HL-60 (cell line): Measurements from ENCODE around the gene AGAP1.

Experiments
- DNase-seq, 2 experiments: peaks; one replicate each; pipeline ENCODE4 v3.0.0-alpha.2; 2010 to 2020; ENCODE audit warnings: low read depth in 1 of 2, low spot score in 1 of 2
- H3K27ac ChIP-seq: fragments of 250-450 bp; sonication (Bioruptor Pico); replicated peaks from 2 replicates; pipeline ENCODE4 v1.5.1; 2020; ENCODE audit warnings: mild to moderate bottlenecking, moderate library complexity
- H3K27me3 ChIP-seq: fragments of 250-450 bp; sonication (Bioruptor Pico); 2 replicates; pipeline ENCODE4 v1.5.1; 2021; ENCODE audit warnings: mild to moderate bottlenecking, moderate library complexity; ENCODE audit not compliant: insufficient read depth, poor library complexity, severe bottlenecking
- H3K4me3 ChIP-seq: replicated peaks from 2 replicates; pipeline ENCODE4 v1.5.1; 2011; ENCODE audit warnings: mild to moderate bottlenecking, control low read depth, low read length; ENCODE audit not compliant: insufficient read depth
- CTCF ChIP-seq: IDR thresholded peaks from one replicate; pipeline ENCODE4 v1.5.1; 2011; ENCODE audit warnings: low read length, control low read depth, inconsistent platforms; ENCODE audit not compliant: insufficient read depth
- GABPA ChIP-seq: IDR thresholded peaks from 2 replicates; pipeline ENCODE4 v1.6.1; 2012; ENCODE audit warnings: low read depth
- POLR2AphosphoS5 ChIP-seq: IDR thresholded peaks from 2 replicates; pipeline ENCODE4 v1.6.1; 2012; ENCODE audit warnings: low read depth
- SPI1 ChIP-seq: IDR thresholded peaks from 2 replicates; pipeline ENCODE4 v1.6.1; 2012; ENCODE audit warnings: low read depth, mild to moderate bottlenecking, borderline replicate concordance
- TF ChIP-seq, protein P1 (sequence below): IDR thresholded peaks from 2 replicates; pipeline ENCODE4 v1.6.1; 2012; ENCODE audit warnings: low read depth; ENCODE audit not compliant: insufficient replicate concordance

AGAP1 gene

GRCh38 chr2:235861383-235861782, 367.5 kb downstream of the AGAP1 start:
- Histone ChIP-seq H3K4me3 (no peak overlapping the region), H3K27me3 (no peaks in the 10 kb centered on the region), H3K27ac (no peak overlapping the region)
- TF ChIP-seq CTCF (no peak), POLR2AphosphoS5 (no peak), SPI1 (no peak), GABPA (no peak)
- TF ChIP-seq, protein P1, sequence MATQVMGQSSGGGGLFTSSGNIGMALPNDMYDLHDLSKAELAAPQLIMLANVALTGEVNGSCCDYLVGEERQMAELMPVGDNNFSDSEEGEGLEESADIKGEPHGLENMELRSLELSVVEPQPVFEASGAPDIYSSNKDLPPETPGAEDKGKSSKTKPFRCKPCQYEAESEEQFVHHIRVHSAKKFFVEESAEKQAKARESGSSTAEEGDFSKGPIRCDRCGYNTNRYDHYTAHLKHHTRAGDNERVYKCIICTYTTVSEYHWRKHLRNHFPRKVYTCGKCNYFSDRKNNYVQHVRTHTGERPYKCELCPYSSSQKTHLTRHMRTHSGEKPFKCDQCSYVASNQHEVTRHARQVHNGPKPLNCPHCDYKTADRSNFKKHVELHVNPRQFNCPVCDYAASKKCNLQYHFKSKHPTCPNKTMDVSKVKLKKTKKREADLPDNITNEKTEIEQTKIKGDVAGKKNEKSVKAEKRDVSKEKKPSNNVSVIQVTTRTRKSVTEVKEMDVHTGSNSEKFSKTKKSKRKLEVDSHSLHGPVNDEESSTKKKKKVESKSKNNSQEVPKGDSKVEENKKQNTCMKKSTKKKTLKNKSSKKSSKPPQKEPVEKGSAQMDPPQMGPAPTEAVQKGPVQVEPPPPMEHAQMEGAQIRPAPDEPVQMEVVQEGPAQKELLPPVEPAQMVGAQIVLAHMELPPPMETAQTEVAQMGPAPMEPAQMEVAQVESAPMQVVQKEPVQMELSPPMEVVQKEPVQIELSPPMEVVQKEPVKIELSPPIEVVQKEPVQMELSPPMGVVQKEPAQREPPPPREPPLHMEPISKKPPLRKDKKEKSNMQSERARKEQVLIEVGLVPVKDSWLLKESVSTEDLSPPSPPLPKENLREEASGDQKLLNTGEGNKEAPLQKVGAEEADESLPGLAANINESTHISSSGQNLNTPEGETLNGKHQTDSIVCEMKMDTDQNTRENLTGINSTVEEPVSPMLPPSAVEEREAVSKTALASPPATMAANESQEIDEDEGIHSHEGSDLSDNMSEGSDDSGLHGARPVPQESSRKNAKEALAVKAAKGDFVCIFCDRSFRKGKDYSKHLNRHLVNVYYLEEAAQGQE = no peak
- DNase-seq = no peak

DNA sequence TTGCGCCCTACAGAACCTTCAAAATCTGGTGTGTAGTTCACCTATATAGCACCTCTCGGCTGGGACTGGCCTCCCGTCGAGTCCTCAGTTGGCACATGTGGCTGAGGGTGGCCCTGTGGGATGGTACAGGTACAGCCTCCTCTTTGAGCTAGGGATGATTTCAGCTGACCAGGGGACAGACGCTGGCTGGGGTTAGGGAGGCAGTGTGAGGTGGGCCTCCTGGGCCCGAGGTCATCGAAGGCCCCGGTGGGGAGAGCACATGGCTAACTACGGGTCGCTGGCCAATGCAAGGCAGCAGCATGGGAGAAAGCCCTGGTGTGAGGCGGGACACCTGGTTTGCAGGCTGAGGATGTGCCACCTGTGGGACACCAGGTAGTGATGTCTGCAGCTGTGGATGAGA, 369.6 kb downstream of the AGAP1 start:
- no peaks in the 10 kb centered on the region for H3K27me3 ChIP-seq
- no peak for TF ChIP-seq SPI1
- TF ChIP-seq POLR2AphosphoS5 = no peak
- TF ChIP-seq, protein P1 = no peak
- no peak for TF ChIP-seq GABPA
- TF ChIP-seq CTCF = no peak
- DNase-seq = no peak
- H3K4me3 ChIP-seq = no peak overlapping the region
- H3K27ac ChIP-seq = no peak overlapping the region

GRCh38 chr2:235864302-235864701, 370.5 kb downstream of the AGAP1 start:
- no peak overlapping the region for H3K27ac ChIP-seq
- DNase-seq = no peak
- H3K4me3 ChIP-seq = no peak overlapping the region
- no peak for TF ChIP-seq POLR2AphosphoS5
- TF ChIP-seq, protein P1 = no peak
- TF ChIP-seq GABPA = no peak
- TF ChIP-seq SPI1 = no peak
- TF ChIP-seq CTCF = no peak
- no peaks in the 10 kb centered on the region for H3K27me3 ChIP-seq
